GM21576 (cell line): ENCODE measurements around the gene CTNND2.
"Not testable (repeated sequence)": the region's sequence is repeated elsewhere in the genome, so short reads cannot be mapped to it uniquely, and the experiment has no call there.

ENCODE experiments used
- ATAC-seq: cut with Tn5 transposase; IDR thresholded peaks from one replicate; pipeline ENCODE4 v1.9.1; 2021; ENCODE audit warnings: mild to moderate bottlenecking, moderate library complexity; ENCODE audit not compliant: unreplicated experiment

The CTNND2 gene

DNA sequence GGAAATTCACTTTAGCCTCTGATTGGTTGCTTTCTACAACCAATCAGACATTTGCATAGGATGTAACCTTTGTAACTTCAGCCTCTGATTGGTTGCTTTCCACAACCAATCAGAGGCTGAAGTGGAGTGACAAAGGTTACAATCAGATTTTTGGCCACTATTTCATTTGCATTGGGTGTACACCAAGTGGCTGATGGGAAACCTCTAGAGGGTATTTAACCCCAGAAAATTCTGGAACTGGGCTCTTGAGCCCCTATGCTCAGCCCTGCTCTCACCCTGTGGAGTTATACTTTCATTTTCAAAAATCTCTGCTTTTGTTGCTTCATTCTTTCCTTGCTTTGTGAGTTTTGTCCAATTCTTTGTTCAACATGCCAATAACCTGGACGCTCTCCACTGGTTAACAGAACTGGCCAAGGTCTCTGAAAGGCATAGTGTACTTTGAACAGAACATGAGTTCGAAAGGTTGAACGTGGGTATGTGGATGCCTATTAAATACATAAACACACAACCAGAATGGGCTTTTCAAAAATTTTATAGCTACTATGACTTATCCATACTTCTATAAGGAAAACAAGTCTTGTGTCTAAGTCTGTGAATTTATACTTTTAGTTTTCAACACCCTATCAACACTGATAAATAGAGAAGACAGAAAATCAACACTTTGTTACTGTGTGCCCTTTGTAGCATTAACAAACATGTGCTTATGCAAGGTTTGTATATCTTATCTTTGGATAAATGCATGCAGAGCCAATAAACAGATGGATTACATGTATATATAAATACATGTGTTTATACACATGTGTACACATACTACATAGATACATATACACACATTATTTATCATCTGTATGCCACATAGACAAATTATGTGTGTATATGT, 568.1 kb downstream of the CTNND2 start:
- ATAC-seq: no peak

- no peak for ATAC-seq
Observed at GRCh38 chr5:11334404-11334803, 569.8 kb downstream of the CTNND2 start.

DNA sequence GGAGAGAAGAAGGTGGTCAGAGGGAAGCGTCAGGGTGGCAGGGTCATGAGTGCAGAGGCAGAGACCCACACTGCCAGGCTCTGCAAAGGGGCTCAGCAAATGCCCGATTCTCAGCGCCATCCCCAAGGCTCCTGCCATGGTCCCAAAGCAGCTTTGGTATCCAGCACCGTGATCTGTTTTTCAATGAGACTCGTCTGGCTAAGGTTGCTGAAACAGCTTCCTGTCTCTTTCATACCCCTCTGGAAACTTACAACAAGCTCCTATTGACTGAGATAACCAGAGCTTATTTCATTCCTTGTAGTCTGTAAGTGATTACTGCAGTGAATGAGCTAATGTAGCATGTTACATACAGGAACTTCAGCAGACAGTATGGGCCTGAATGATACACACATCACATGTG, 574.6 kb downstream of the CTNND2 start:
- no peak for ATAC-seq

- ATAC-seq: no peak
Observed at GRCh38 chr5:11324521-11325289, 579.5 kb downstream of the CTNND2 start.

DNA sequence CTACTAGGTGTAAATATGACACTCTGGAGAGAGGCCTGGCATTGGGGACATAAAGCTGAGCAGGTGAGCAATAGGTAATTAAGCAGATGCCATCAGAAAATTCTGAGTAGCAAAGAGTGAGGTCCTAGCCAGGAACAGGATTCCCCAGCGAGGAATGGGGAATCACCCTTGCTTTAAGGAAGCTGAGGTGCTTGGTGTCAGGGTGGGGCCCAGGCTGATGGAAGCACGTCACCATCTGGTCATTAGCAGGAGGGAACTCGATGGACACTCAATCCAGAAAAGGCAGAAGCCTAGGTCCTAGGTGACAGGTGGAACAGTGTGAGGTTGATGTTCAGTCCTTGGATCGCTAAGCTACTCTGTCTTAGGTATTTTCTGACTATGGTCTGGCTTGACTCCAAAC, 580.5 kb downstream of the CTNND2 start:
- no peak for ATAC-seq

DNA sequence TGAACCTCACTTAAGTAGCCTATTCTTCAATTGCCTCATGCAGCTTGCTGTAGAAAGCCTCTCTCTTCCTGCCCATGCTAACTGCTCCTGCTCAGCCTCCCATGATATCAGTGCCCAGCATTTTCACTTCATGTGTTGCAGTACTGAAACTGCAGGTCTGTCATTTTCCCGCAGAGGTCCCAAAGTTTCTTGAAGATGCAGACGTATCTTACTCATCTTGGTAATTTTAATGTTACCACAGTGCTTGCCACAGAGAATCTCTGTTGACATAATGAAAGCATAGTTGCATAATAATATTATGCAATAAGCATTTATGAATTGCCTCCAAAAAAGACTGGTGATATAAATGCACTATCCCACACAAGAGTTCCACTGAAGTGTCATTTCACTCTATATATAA, 582.1 kb downstream of the CTNND2 start:
- ATAC-seq: no peak

GRCh38 chr5:11319836-11320580, 584.2 kb downstream of the CTNND2 start:
- ATAC-seq: no peak

- not testable (repeated sequence) for ATAC-seq
Observed at GRCh38 chr5:11313694-11314093, 590.6 kb downstream of the CTNND2 start.

GRCh38 chr5:11311731-11312130, 592.5 kb downstream of the CTNND2 start:
- no peak for ATAC-seq

- no peak for ATAC-seq
Observed at GRCh38 chr5:11311272-11311671, 593.0 kb downstream of the CTNND2 start.

- no peak for ATAC-seq
Observed at GRCh38 chr5:11310158-11310557, 594.1 kb downstream of the CTNND2 start.

- no peak for ATAC-seq
Observed at GRCh38 chr5:11306365-11306764, 597.9 kb downstream of the CTNND2 start.

DNA sequence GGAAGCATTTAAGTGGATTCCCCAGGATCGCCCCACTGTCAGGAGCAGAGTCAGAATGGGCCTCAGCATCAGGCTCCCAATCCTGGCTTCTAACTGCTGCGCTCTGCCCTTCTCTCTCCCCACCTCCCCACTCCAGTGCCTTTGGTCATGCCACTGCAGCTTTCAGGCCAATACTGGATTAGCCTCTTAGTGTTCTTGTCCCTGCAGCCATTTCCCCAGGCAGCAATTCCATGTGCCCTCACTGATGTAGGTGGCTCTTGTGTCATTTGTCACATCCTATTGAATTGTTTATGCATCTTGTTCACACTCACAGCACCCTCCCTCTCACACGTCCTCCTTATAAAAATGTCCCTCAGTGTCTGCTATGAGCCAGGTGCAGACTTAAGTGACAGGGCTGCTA, 599.0 kb downstream of the CTNND2 start:
- ATAC-seq: no peak

DNA sequence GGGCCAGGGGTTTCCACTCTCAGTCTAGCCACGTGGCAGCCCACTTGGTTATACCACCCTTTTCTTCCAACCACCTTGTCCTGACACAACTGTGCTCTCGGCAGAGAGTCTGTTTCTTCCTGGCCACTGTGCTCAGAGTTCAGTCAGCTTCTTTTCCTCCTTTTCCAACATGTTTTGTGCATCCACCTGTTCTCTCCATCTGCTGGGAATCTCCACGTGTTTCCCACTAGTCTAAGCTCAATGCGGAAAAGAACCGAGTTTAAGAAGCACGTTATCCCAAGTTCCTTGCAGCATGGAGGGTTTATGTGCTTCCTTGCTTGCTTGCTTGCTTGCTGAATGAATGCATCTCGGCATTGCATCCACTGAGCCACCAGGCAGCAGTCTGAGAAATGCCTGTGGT, 599.6 kb downstream of the CTNND2 start:
- ATAC-seq: no peak

DNA sequence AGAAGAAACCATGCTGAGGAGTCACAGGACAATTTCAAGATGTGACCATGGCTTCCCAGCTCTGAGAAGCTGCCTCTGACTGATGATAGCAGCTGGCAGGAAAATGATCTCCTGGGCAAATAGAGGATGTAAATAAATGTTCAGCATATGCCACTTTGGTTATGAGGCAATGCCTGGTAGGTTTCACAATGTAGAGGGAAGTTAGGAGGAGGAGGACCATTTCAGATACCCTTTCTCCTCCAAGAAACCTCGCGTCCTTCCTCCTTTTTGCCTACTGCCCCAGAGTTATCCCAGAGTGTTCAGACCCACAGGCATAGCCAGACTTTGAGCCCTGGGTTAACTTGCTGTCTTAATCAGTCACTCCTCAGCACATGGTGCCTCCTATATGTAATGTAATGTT, 601.6 kb downstream of the CTNND2 start:
- ATAC-seq: no peak

DNA sequence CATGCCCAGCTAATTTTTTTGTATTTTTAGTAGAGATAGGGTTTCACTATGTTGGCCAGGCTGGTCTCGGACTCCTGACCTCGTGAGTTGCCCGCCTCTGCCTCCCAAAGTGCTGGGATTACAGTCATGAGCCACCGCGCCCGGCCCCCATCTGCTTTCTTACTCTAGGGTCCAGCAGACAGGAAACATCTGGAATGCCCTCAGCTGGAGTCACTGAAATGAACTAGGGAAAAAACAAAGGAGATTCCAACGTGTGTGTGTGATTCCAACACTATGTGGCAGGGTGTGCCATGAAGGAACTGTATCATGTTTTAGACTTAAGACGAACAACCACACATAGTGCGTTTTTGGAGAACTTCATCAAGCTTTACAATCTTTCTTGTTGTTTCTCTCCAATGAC, 603.1 kb downstream of the CTNND2 start:
- no peak for ATAC-seq

- no peak for ATAC-seq
Observed at GRCh38 chr5:11300736-11301135, 603.5 kb downstream of the CTNND2 start.

GRCh38 chr5:11298877-11299276, 605.4 kb downstream of the CTNND2 start:
- no peak for ATAC-seq

- ATAC-seq: no peak
Observed at GRCh38 chr5:11293523-11293922, 610.7 kb downstream of the CTNND2 start.

DNA sequence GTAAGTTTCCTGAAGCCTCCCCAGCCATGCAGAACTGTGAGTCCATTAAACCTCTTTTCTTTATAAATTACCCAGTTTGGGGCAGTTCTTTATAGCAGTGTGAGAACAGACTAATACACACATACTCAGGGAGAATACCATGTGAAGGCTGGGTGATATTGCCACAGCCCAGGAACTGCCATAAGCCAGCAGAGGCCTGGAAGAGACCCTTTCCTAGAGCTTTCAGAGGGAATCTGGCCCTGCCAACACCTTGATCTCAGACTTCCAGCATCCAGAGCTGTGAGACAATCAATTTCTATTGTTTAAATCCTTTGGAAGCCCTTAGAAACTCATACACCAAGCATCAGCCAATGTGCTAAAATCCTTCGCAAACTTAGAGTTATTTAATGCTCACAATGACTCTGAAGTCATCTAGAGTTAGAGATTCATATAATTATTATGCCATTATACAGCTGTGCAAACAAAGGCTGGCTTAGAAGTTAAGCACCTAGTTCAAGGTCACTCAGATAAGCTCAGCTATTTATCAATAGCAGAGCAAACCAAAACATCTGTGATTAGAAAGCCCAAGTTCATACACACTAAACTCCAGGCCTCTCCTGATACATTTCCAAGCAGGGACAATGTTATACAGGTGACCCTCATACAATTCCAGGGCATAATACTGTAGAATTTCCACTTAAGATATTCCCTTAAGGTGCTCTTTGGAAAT, 611.4 kb downstream of the CTNND2 start:
- no peak for ATAC-seq

DNA sequence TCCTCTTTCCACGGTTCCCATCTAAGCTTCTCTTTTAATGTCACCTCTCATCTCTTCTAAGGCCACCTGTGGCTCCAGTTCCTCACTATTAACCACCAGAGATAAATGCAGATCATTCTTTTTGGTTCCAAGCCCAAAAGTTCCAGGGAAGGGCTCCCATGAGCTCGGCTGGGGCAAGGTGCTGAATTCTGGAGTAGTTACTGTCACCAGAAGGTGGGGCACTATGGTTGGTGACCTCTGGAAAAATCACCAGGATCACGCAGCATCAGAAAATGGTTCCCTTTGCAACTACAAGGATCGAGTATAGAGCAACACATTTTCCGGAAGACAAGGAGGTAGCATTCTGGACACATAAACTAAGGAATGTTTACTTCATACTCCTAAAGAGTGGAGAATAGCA, 614.5 kb downstream of the CTNND2 start:
- no peak for ATAC-seq
